B cell (primary cell): ENCODE results near the gene MRPS12. TPM values are rescaled to one million over a fixed set of nuclear protein-coding genes. Genes with fewer than 3 reads are reported as not detected.

Source experiments
- ATAC-seq: fragments of 200-7000 bp; cut with Tn5 transposase; one replicate; pipeline ENCODE4 v1.10.0; 2021; ENCODE audit warnings: low read depth, mild to moderate bottlenecking, moderate number of reproducible peaks, moderate library complexity
- CTCF ChIA-PET: fragments of 350-600 bp; sonication (Branson Sonifier 250); formaldehyde crosslinking; loops from one replicate; lab custom pipeline; 2021; ENCODE audit warnings: antibody characterized with exemption, inconsistent platforms; lab: Charles Lee
- POLR2A ChIA-PET: fragments of 350-600 bp; sonication (Branson Sonifier 250); formaldehyde crosslinking; loops from one replicate; lab custom pipeline; 2021; ENCODE audit warnings: antibody characterized with exemption; lab: Charles Lee
- DNase-seq: peaks from one replicate; pipeline ENCODE4 v3.0.0; 2013
- H2AFZ ChIP-seq: 2 replicates; pipeline ENCODE4 v1.6.1; 2012; ENCODE audit warnings: mild to moderate bottlenecking, low read depth, low read length; ENCODE audit not compliant: insufficient read depth, poor library complexity, severe bottlenecking
- H3K27ac ChIP-seq, 2 donors: 1 replicate in 1 of 2; 2 replicates in 1 of 2; pipeline ENCODE4 v1.5.1; 2012 to 2013; ENCODE audit warnings: low read length in 2 of 2, mild to moderate bottlenecking in 2 of 2, moderate library complexity in 1 of 2
- H3K27me3 ChIP-seq, 4 experiments: fragments of 200-600 bp in 1 of 4; sonication (generic) in 1 of 4; replicated peaks in 1 of 4; 1 replicate in 2 of 4; 2 replicates in 2 of 4; pipeline versions ENCODE4 v1.6.1 to v1.7.0; 2013 to 2016; ENCODE audit warnings: low read length in 3 of 4, mild to moderate bottlenecking in 2 of 4, mixed read lengths in 1 of 4, moderate library complexity in 1 of 4; ENCODE audit not compliant: insufficient read depth in 4 of 4, control insufficient read depth in 3 of 4; ENCODE audit errors: control extremely low read depth in 1 of 4
- H3K36me3 ChIP-seq, 2 experiments: replicated peaks in 1 of 2; 1 replicate in 1 of 2; 2 replicates in 1 of 2; pipeline versions ENCODE4 v1.6.1 to v1.7.1; 2013; ENCODE audit warnings: low read length in 1 of 2; ENCODE audit not compliant: insufficient read depth in 2 of 2, control insufficient read depth in 1 of 2; ENCODE audit errors: control extremely low read depth in 1 of 2, extremely low read depth in 1 of 2
- H3K4me1 ChIP-seq, 2 donors: fragments of 200-600 bp in 1 of 2; sonication (generic) in 1 of 2; 1 replicate in 1 of 2; 2 replicates in 1 of 2; pipeline versions ENCODE4 v1.5.1 to v1.6.1; 2013 to 2017; ENCODE audit warnings: low read length in 2 of 2; ENCODE audit not compliant: control insufficient read depth in 2 of 2, insufficient read depth in 2 of 2
- H3K4me2 ChIP-seq: replicated peaks from 2 replicates; pipeline ENCODE3; 2012; ENCODE audit warnings: mild to moderate bottlenecking, low read depth, low read length; ENCODE audit not compliant: poor library complexity, severe bottlenecking
- H3K4me3 ChIP-seq, 5 experiments: fragments of 200-600 bp in 1 of 5; sonication (generic) in 1 of 5; 1 replicate in 3 of 5; 2 replicates in 2 of 5; pipeline versions ENCODE4 v1.5.1 to v1.7.0; 2011 to 2016; ENCODE audit warnings: low read length in 4 of 5, mild to moderate bottlenecking in 4 of 5, low read depth in 2 of 5, control low read depth in 1 of 5, moderate library complexity in 1 of 5; ENCODE audit not compliant: insufficient read depth in 1 of 5; ENCODE audit errors: control extremely low read depth in 1 of 5, extremely low read depth in 1 of 5
- H3K79me2 ChIP-seq: fragments of 200-600 bp; sonication (generic); one replicate; pipeline ENCODE4 v1.6.0; 2016; ENCODE audit warnings: low read length; ENCODE audit not compliant: control insufficient read depth, insufficient read depth
- H3K9ac ChIP-seq: fragments of 200-600 bp; sonication (generic); 2 replicates; pipeline ENCODE4 v1.6.1; 2017; ENCODE audit warnings: mild to moderate bottlenecking, low read length, moderate library complexity
- H3K9me3 ChIP-seq, 3 donors: one replicate each; pipeline versions ENCODE4 v1.6.1 to v1.7.1; 2013; ENCODE audit warnings: low read length in 2 of 3; ENCODE audit not compliant: control insufficient read depth in 2 of 3, insufficient read depth in 1 of 3; ENCODE audit errors: control extremely low read depth in 1 of 3
- H4K20me1 ChIP-seq: 2 replicates; pipeline ENCODE4 v1.6.0; 2012; ENCODE audit warnings: mild to moderate bottlenecking, low read length; ENCODE audit not compliant: insufficient read depth, control insufficient read depth, poor library complexity, severe bottlenecking
- H3K27ac Mint-ChIP-seq: one replicate; pipeline ENCODE4 v1.8.0; 2021; ENCODE audit warnings: mixed read lengths
- H3K27me3 Mint-ChIP-seq: one replicate; pipeline ENCODE4 v1.8.0; 2021; ENCODE audit warnings: mixed read lengths
- H3K4me1 Mint-ChIP-seq: one replicate; pipeline ENCODE4 v1.8.0; 2021; ENCODE audit warnings: mixed read lengths
- H3K4me3 Mint-ChIP-seq: one replicate; pipeline ENCODE4 v1.8.0; 2021; ENCODE audit warnings: mixed read lengths
- H3K9me3 Mint-ChIP-seq: one replicate; pipeline ENCODE4 v1.8.0; 2022; ENCODE audit warnings: mixed read lengths; ENCODE audit not compliant: insufficient read depth
- EZH2 ChIP-seq: IDR thresholded peaks from 2 replicates; pipeline ENCODE4 v1.6.1; 2012; ENCODE audit warnings: borderline replicate concordance, low read depth, mild to moderate bottlenecking, moderate library complexity, low read length; ENCODE audit not compliant: insufficient read depth, poor library complexity, severe bottlenecking
- WGBS: methylation state at CpG from one replicate; pipeline ENCODE4 v1.1.5; 2013; ENCODE audit warnings: missing lambda C conversion rate; ENCODE audit not compliant: insufficient coverage; 5-methylcytosine and 5-hydroxymethylcytosine counted together
- intact Hi-C: fragments of 100-400 bp; cut with micrococcal nuclease; formaldehyde crosslinking; loops from one replicate; pipeline ENCODE4 v1.10.0; 2022
- polyA plus RNA-seq: library from polyadenylated mRNA; depleted of rRNA; stranded (reverse); fragments of >200 nt; gene quantifications from 2 replicates; pipeline ENCODE4 v1.2.3, GENCODE V29; 2012
- total RNA-seq, 2 donors: library from RNA; stranded (reverse); fragments of 120-200 nt in 1 of 2; gene quantifications; 1 replicate in 1 of 2; 2 replicates in 1 of 2; pipeline versions ENCODE4 v1.2.3 to v1.2.4, GENCODE V29; 2013 to 2022
- TF ChIP-seq, protein P1 (sequence below): fragments of 200-600 bp; IDR thresholded peaks from one replicate; pipeline ENCODE4 v1.8.0; 2022; ENCODE audit warnings: antibody characterized with exemption, mild to moderate bottlenecking

MRPS12 gene
- total and polyA plus RNA-seq, 2 donors (not counting 1 experiment from before 2014, with no cell fraction given), result 27.0 to 30.3 TPM

- CTCF ChIA-PET, result interaction anchor here (1.4 to 3.2 kb wide), 2 partner anchors 40 to 120 kb away, joined by 3 to 24 read pairs; no protein-coding TSS in a partner anchor
- Histone ChIP-seq H3K4me3 (no peak overlapping the region), H2AFZ (no peak overlapping the region), H3K9ac (no peak overlapping the region), H3K27me3 (no peaks in the 10 kb centered on the region), H4K20me1 (no peaks in the 10 kb centered on the region), H3K27ac (no peak overlapping the region), H3K4me1 (peaks cover 3 to 8% of the 10 kb centered on the region in 2 donors), H3K9me3 (no peaks in the 10 kb centered on the region), H3K79me2 (peaks cover 27% of the 10 kb centered on the region), H3K4me2 (no peak overlapping the region), H3K36me3 (peaks cover 0 to 23% of the 10 kb centered on the region in 2 experiments)
- Mint-ChIP-seq H3K27me3 (no peaks in the 10 kb centered on the region), H3K27ac (no peak overlapping the region), H3K4me3 (no peak overlapping the region), H3K9me3 (no peaks in the 10 kb centered on the region), H3K4me1 (peaks cover 3% of the 10 kb centered on the region)
- TF ChIP-seq EZH2, result no peak
- TF ChIP-seq, protein P1, sequence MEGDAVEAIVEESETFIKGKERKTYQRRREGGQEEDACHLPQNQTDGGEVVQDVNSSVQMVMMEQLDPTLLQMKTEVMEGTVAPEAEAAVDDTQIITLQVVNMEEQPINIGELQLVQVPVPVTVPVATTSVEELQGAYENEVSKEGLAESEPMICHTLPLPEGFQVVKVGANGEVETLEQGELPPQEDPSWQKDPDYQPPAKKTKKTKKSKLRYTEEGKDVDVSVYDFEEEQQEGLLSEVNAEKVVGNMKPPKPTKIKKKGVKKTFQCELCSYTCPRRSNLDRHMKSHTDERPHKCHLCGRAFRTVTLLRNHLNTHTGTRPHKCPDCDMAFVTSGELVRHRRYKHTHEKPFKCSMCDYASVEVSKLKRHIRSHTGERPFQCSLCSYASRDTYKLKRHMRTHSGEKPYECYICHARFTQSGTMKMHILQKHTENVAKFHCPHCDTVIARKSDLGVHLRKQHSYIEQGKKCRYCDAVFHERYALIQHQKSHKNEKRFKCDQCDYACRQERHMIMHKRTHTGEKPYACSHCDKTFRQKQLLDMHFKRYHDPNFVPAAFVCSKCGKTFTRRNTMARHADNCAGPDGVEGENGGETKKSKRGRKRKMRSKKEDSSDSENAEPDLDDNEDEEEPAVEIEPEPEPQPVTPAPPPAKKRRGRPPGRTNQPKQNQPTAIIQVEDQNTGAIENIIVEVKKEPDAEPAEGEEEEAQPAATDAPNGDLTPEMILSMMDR, result no peak
- WGBS, result 96% methylated on average over 4 of the region's 8 CpGs
- intact Hi-C loops, result no loop called here
- DNase-seq (no peak), ATAC-seq (no peak)
- POLR2A ChIA-PET, result no interaction called here
These were observed 40.9 kb upstream of the MRPS12 start for GRCh38 chr19:38889803-38890202.

DNA sequence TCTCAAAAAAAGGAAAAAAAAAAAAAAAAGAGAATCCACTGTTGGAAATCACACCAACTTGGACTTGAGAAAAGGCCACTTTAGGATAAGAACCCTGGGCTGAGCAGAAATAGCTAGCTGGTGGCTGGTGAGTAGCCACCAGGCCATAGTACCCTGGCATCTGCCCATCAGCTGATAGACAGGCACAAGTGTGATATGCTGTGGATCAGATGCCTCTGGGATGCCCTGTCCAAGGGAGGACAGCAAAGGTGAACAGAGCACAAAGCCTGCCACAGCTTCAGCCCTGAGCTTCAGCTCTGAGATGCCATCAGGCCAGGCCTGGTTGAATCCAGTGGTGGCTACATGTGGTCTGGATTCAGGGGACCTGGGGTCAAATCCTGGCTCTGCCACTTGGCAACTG is 40.1 kb upstream of the MRPS12 start:
- no peaks in the 10 kb centered on the region for H3K27me3 ChIP-seq
- no peaks in the 10 kb centered on the region for H3K9me3 Mint-ChIP-seq
- intact Hi-C loops, result no loop called here
- POLR2A ChIA-PET, result no interaction called here
- CTCF ChIA-PET, result interaction anchor here (1.0 kb wide), 1 partner anchor 41 kb away, joined by 3 read pairs; no protein-coding TSS in a partner anchor
- no peak overlapping the region for H3K4me3 Mint-ChIP-seq
- no peak overlapping the region for H3K9ac ChIP-seq
- ATAC-seq (no peak), DNase-seq (no peak)
- peaks cover 4% of the 10 kb centered on the region for H3K4me1 Mint-ChIP-seq
- H3K4me3 ChIP-seq, result no peak overlapping the region
- peaks cover 0 to 23% of the 10 kb centered on the region in 2 experiments for H3K36me3 ChIP-seq
- H3K79me2 ChIP-seq, result peaks cover 34% of the 10 kb centered on the region
- no peaks in the 10 kb centered on the region for H3K9me3 ChIP-seq
- H3K27ac ChIP-seq, result no peak overlapping the region
- H3K27me3 Mint-ChIP-seq, result no peaks in the 10 kb centered on the region
- no peak overlapping the region for H3K27ac Mint-ChIP-seq
- no peak overlapping the region for H3K4me2 ChIP-seq
- H2AFZ ChIP-seq, result no peak overlapping the region
- no peaks in the 10 kb centered on the region for H4K20me1 ChIP-seq
- TF ChIP-seq, protein P1, result no peak
- no peak for TF ChIP-seq EZH2
- H3K4me1 ChIP-seq, result peaks cover 3 to 11% of the 10 kb centered on the region in 2 donors
